ENCODE measurements around the gene TYSND1. TPM values are rescaled to one million over a fixed set of nuclear protein-coding genes. Genes with fewer than 3 reads are reported as not detected.

Gene TYSND1
- total RNA-seq, 1 experiment from 2014 or later: 23.6 TPM

DNA sequence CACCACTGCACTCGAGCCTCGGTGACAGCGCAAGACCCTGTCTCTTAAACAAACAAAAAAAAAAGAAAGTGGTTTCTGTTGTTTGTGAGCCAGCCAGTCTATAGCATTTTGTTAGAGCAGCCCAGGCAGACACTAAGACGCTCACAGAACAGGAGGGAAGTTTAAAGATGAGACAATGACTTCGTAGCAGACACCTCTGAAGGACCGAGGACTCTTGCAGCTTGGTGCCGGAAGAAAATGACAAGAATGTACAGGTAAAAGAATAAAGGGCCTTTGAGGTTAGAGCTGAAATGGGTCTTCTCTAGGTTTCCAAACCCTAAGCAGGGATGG lies 54.1 kb downstream of the TYSND1 start:
- H3K36me3 ChIP-seq (ENCODE audit: insufficient read depth, low read length): no peaks in the 10 kb centered on the region
- H3K27ac ChIP-seq (ENCODE audit: low read length): no peak overlapping the region
- no peak overlapping the region for H3K9ac ChIP-seq (ENCODE audit: low read length)
- no peaks in the 10 kb centered on the region for H3K9me3 ChIP-seq (ENCODE audit: low read length)
- no peaks in the 10 kb centered on the region for H3K4me1 ChIP-seq (ENCODE audit: low read length)
- H3K9me2 ChIP-seq (replicated peaks; ENCODE audit: insufficient read depth, low read length): no peaks in the 10 kb centered on the region
- no peak overlapping the region for H3K4me3 ChIP-seq (ENCODE audit: low read length)
- H3K79me2 ChIP-seq (ENCODE audit: low read length): no peaks in the 10 kb centered on the region
- no peak overlapping the region for H2AFZ ChIP-seq (ENCODE audit: low read length)
- H3K4me2 ChIP-seq (ENCODE audit: low read depth, low read length, poor library complexity, severe bottlenecking): no peak overlapping the region
- H3K27me3 ChIP-seq (ENCODE audit: low read length): no peaks in the 10 kb centered on the region
- DNase-seq: no peak
- no peaks in the 10 kb centered on the region for H4K20me1 ChIP-seq (ENCODE audit: insufficient read depth, low read depth, low read length)

DNA sequence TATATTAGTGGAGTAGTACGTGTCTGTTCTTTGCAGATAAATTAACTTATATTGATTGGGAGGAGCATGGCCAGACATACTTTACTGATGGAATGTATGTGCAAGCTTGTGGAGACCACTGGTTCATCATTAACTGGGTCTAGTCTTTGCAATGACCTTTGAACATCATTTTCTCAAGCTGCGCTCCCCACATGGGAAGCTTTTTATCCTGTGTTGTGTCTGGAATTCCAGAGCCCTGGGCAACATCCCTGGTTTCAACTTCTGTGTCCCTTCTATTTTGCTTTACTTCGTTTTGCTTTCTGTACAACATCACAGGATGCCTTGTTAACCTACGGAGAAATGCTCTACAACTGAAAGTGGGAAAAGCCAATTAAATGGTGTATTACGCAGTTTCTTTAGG lies 55.5 kb downstream of the TYSND1 start:
- Histone ChIP-seq H3K4me1 (ENCODE audit: low read length) (no peaks in the 10 kb centered on the region), H3K79me2 (ENCODE audit: low read length) (no peaks in the 10 kb centered on the region), H3K4me2 (ENCODE audit: low read depth, low read length, poor library complexity, severe bottlenecking) (no peak overlapping the region), H3K27me3 (ENCODE audit: low read length) (no peaks in the 10 kb centered on the region), H3K4me3 (ENCODE audit: low read length) (no peak overlapping the region), H2AFZ (ENCODE audit: low read length) (no peak overlapping the region), H3K9ac (ENCODE audit: low read length) (no peak overlapping the region), H4K20me1 (ENCODE audit: insufficient read depth, low read depth, low read length) (no peaks in the 10 kb centered on the region), H3K27ac (ENCODE audit: low read length) (no peak overlapping the region), H3K36me3 (ENCODE audit: insufficient read depth, low read length) (no peaks in the 10 kb centered on the region), H3K9me2 (replicated peaks; ENCODE audit: insufficient read depth, low read length) (no peaks in the 10 kb centered on the region), H3K9me3 (ENCODE audit: low read length) (no peaks in the 10 kb centered on the region)
- DNase-seq: no peak

DNA sequence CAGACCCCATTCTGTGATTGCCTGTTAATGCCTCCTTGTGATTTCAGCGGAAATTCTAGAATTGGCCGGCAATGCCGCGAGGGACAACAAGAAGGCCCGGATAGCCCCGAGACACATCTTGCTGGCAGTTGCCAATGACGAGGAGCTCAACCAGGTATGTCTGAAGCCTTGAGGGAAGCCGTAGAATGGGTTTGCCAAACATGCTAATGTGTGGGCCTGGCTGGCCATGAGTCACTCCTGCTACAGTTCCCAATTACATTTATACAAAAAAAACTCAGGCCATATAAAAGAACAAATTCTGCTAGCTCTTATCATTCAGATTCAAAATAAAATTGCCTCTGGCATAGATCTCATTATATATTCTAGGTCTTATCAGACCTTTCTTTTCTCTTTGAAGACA lies 56.5 kb downstream of the TYSND1 start:
- no peaks in the 10 kb centered on the region for H3K36me3 ChIP-seq (ENCODE audit: insufficient read depth, low read length)
- no peak for DNase-seq
- H3K9me2 ChIP-seq (replicated peaks; ENCODE audit: insufficient read depth, low read length): no peaks in the 10 kb centered on the region
- no peak overlapping the region for H3K4me2 ChIP-seq (ENCODE audit: low read depth, low read length, poor library complexity, severe bottlenecking)
- H3K4me3 ChIP-seq (ENCODE audit: low read length): no peak overlapping the region
- H4K20me1 ChIP-seq (ENCODE audit: insufficient read depth, low read depth, low read length): no peaks in the 10 kb centered on the region
- no peak overlapping the region for H3K27ac ChIP-seq (ENCODE audit: low read length)
- no peaks in the 10 kb centered on the region for H3K79me2 ChIP-seq (ENCODE audit: low read length)
- no peak overlapping the region for H3K9ac ChIP-seq (ENCODE audit: low read length)
- H3K9me3 ChIP-seq (ENCODE audit: low read length): no peaks in the 10 kb centered on the region
- H3K4me1 ChIP-seq (ENCODE audit: low read length): no peaks in the 10 kb centered on the region
- no peak overlapping the region for H2AFZ ChIP-seq (ENCODE audit: low read length)
- no peaks in the 10 kb centered on the region for H3K27me3 ChIP-seq (ENCODE audit: low read length)

DNA sequence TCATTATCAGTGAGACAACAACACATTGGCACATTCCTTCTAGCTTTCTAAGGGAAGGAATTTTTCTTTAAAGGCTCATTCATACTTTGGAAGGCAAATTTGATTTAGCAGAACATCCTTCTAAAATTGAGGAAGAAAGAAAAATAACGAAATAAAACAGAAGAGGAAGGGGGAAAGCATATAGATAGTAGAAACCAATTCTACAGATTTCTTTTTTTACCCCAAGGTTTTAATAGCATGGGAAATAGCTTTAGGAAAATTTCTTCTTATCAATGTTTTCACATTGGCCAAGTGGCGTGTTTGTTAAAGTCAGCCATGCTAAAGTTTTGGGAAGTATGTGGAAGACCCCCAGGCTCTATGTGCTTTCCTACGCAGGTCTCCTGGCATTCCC lies 58.2 kb downstream of the TYSND1 start:
- no peak overlapping the region for H3K4me3 ChIP-seq (ENCODE audit: low read length)
- H3K9me2 ChIP-seq (replicated peaks; ENCODE audit: insufficient read depth, low read length): no peaks in the 10 kb centered on the region
- no peaks in the 10 kb centered on the region for H4K20me1 ChIP-seq (ENCODE audit: insufficient read depth, low read depth, low read length)
- no peak for DNase-seq
- no peaks in the 10 kb centered on the region for H3K9me3 ChIP-seq (ENCODE audit: low read length)
- no peak overlapping the region for H3K9ac ChIP-seq (ENCODE audit: low read length)
- H3K4me2 ChIP-seq (ENCODE audit: low read depth, low read length, poor library complexity, severe bottlenecking): no peak overlapping the region
- no peaks in the 10 kb centered on the region for H3K27me3 ChIP-seq (ENCODE audit: low read length)
- H3K79me2 ChIP-seq (ENCODE audit: low read length): no peaks in the 10 kb centered on the region
- no peaks in the 10 kb centered on the region for H3K36me3 ChIP-seq (ENCODE audit: insufficient read depth, low read length)
- no peak overlapping the region for H3K27ac ChIP-seq (ENCODE audit: low read length)
- H2AFZ ChIP-seq (ENCODE audit: low read length): no peak overlapping the region
- no peaks in the 10 kb centered on the region for H3K4me1 ChIP-seq (ENCODE audit: low read length)

Other genes with a start within 250 kb of the TYSND1 start
- gene MACROH2A2, start 93.9 kb downstream of the TYSND1 start, total RNA-seq (2014; rRNA removed; shearing (Covaris generic); ENCODE audit: low replicate concordance): not detected in 2 replicates
- 5.7 and 8.9 TPM in 2 replicates for gene AIFM2, start 13.9 kb downstream of the TYSND1 start, total RNA-seq (2014; rRNA removed; shearing (Covaris generic); ENCODE audit: low replicate concordance)
- 49.6 and 78.9 TPM in 2 replicates for gene SAR1A, start 23.8 kb upstream of the TYSND1 start, total RNA-seq (2014; rRNA removed; shearing (Covaris generic); ENCODE audit: low replicate concordance)
- 375 and 560 TPM in 2 replicates for gene PPA1, start 86.7 kb upstream of the TYSND1 start, total RNA-seq (2014; rRNA removed; shearing (Covaris generic); ENCODE audit: low replicate concordance)
- gene NPFFR1, start 137.3 kb upstream of the TYSND1 start, total RNA-seq (2014; rRNA removed; shearing (Covaris generic); ENCODE audit: low replicate concordance): not detected in 2 replicates
- gene LRRC20, start 235.9 kb upstream of the TYSND1 start, total RNA-seq (2014; rRNA removed; shearing (Covaris generic); ENCODE audit: low replicate concordance): 13.6 and 37.0 TPM in 2 replicates